Germinal center (tissue), 1 donor: ENCODE data around the gene DUSP11.
"Not testable (repeated sequence)": the region's sequence is repeated elsewhere in the genome, so short reads cannot be mapped to it uniquely, and the experiment has no call there.

Experiments used
- DNase-seq: peaks from one replicate; pipeline ENCODE4 v3.0.0; 2012; ENCODE audit warnings: mixed read lengths, low spot score

Gene DUSP11

GRCh38 chr2:73717695-73718094 is 62.2 kb downstream of the DUSP11 start:
- not testable (repeated sequence) for DNase-seq

GRCh38 chr2:73717251-73717606 is 62.7 kb downstream of the DUSP11 start:
- DNase-seq, result no peak

GRCh38 chr2:73716543-73717250 is 63.2 kb downstream of the DUSP11 start:
- no peak for DNase-seq

- DNase-seq, result no peak
These were observed 65.8 kb downstream of the DUSP11 start for GRCh38 chr2:73714091-73714490.
